Ovary (tissue), 9 donors: ENCODE measurements around the gene POMGNT1. TPM values are rescaled to one million over a fixed set of nuclear protein-coding genes. Genes with fewer than 3 reads are reported as not detected.

ENCODE experiments used
- DNase-seq, 5 donors: peaks; one replicate each; pipeline ENCODE4 v3.0.0-alpha.2; 2019 to 2020
- H3K27ac ChIP-seq, 2 donors: fragments of 200-600 bp; one replicate each; pipeline versions ENCODE4 v1.5.1 to v1.8.0; 2019 to 2022
- H3K27me3 ChIP-seq: fragments of 200-600 bp; one replicate; pipeline ENCODE4 v1.8.0; 2022
- H3K36me3 ChIP-seq: fragments of 200-600 bp; sonication (generic); one replicate; pipeline ENCODE4 v1.5.1; 2019
- H3K4me1 ChIP-seq: one replicate; pipeline ENCODE4 v1.8.1; 2013; ENCODE audit warnings: mild to moderate bottlenecking, moderate library complexity; ENCODE audit not compliant: insufficient read depth
- H3K4me3 ChIP-seq: fragments of 200-600 bp; sonication (generic); one replicate; pipeline ENCODE4 v1.5.1; 2017
- H3K9me3 ChIP-seq, 2 donors: fragments of 200-600 bp in 1 of 2; sonication (generic) in 1 of 2; one replicate each; pipeline versions ENCODE4 v1.5.1 to v1.8.1; 2013 to 2019; ENCODE audit warnings: mild to moderate bottlenecking in 1 of 2, moderate library complexity in 1 of 2
- CTCF ChIP-seq, 3 donors: fragments of 450-650 bp in 2 of 3; fragments of 200-600 bp in 1 of 3; IDR thresholded peaks; one replicate each; pipeline versions ENCODE4 v1.5.1 to v1.8.0; 2016 to 2022; ENCODE audit warnings: antibody characterized with exemption in 3 of 3, mild to moderate bottlenecking in 1 of 3
- EP300 ChIP-seq: sonication (generic); formaldehyde crosslinking; IDR thresholded peaks from one replicate; pipeline ENCODE4 v1.6.1; 2017; ENCODE audit warnings: antibody characterized with exemption
- POLR2A ChIP-seq: fragments of 450-650 bp; IDR thresholded peaks from one replicate; pipeline ENCODE4 v1.6.1; 2017; ENCODE audit warnings: antibody characterized with exemption, mild to moderate bottlenecking, moderate library complexity
- WGBS, 3 donors: extraction: QIAGEN DNeasy Blood & Tissue Kit in 1 of 3; methylation state at CpG; one replicate each; pipeline versions ENCODE4 v1.1.5 to v1.1.7; 2013 to 2017; 5-methylcytosine and 5-hydroxymethylcytosine counted together
- intact Hi-C, 4 donors: fragments of 100-400 bp; cut with DNase I; formaldehyde crosslinking; loops; one replicate each; pipeline versions ENCODE4 v1.11.0 to v1.15.1; 2022 to 2023
- polyA plus RNA-seq, 2 donors: library from polyadenylated mRNA; stranded (reverse); fragments of 200-250 nt in 1 of 2; fragments of 350-450 nt in 1 of 2; fragmentation: Illumina TruSeq in 1 of 2; extraction: RNeasy Lipid Tissue Mini Kit (QIAGEN cat#74804) in 1 of 2; gene quantifications; one replicate each; pipeline ENCODE4 v1.2.3, GENCODE V29; 2013 to 2014
- total RNA-seq, 7 donors: library from RNA; depleted of rRNA in 2 of 7; stranded (reverse); fragments of >200 nt in 2 of 7; fragmentation: NEBNext Ultra II Directional in 3 of 7; extraction: Animal tissue kit (Norgen Biotek cat#: 25700) in 3 of 7; gene quantifications; one replicate each; pipeline versions ENCODE4 v1.1.0 to v1.2.4, GENCODE V29; 2016 to 2023
- donor health status: DM: no; HTN: no; CAD: no; lungs with moderate emphysema.
- donor health status: DM: no; HTN: no; CAD: no.
- donor health status: Bipolar disorder and iron deficiency.
- donor health status: DM: yes; HTN: yes; CAD: no.
- donor health status: DM: no; HTN: no; CAD: no.
- donor health status: DM: yes; HTN: yes; CAD: no.

POMGNT1 gene
- total and polyA plus RNA-seq, 9 donors: 19.1 to 49.2 (median 40.2) TPM

- 67 to 93% (median 70%) methylated on average over 1 of the region's 1 CpG for WGBS, 3 donors
- H3K9me3 ChIP-seq: no peaks in the 10 kb centered on the region
- no peaks in the 10 kb centered on the region for H3K4me1 ChIP-seq
- no peak for DNase-seq
- no peak overlapping the region for H3K27ac ChIP-seq
- TF ChIP-seq CTCF (IDR thresholded peaks at IDR 0.05): no peak
- TF ChIP-seq POLR2A: no peak
- H3K36me3 ChIP-seq: no peaks in the 10 kb centered on the region
- no peaks in the 10 kb centered on the region for H3K27me3 ChIP-seq
- no peak overlapping the region for H3K4me3 ChIP-seq
- intact Hi-C loops: no loop called here
These were observed 29.8 kb downstream of the POMGNT1 start for GRCh38 chr1:46168477-46168876.

GRCh38 chr1:46166521-46167462 lies 31.4 kb downstream of the POMGNT1 start:
- no peak overlapping the region for H3K27ac ChIP-seq
- intact Hi-C loops: no loop called here
- no peaks in the 10 kb centered on the region for H3K36me3 ChIP-seq
- 8 to 13% (median 12%) methylated on average over 43 to 47 of the region's 47 CpGs for WGBS, 3 donors
- no peaks in the 10 kb centered on the region for H3K27me3 ChIP-seq
- no peak for TF ChIP-seq EP300
- TF ChIP-seq POLR2A: no peak
- no peak for TF ChIP-seq CTCF (IDR thresholded peaks at IDR 0.05)
- peak; percentile 31 to 66 (median 51) for DNase-seq
- H3K9me3 ChIP-seq: no peaks in the 10 kb centered on the region
- peak overlapping the region; percentile 12 for H3K4me3 ChIP-seq
- H3K4me1 ChIP-seq: no peaks in the 10 kb centered on the region

GRCh38 chr1:46160212-46160611 lies 38.0 kb downstream of the POMGNT1 start:
- H3K9me3 ChIP-seq: no peaks in the 10 kb centered on the region
- H3K4me1 ChIP-seq: no peaks in the 10 kb centered on the region
- 89 to 92% (median 92%) methylated on average over 1 of the region's 1 CpG for WGBS, 3 donors
- no peaks in the 10 kb centered on the region for H3K27me3 ChIP-seq
- no peaks in the 10 kb centered on the region for H3K36me3 ChIP-seq
- no peak overlapping the region for H3K27ac ChIP-seq
- no peak overlapping the region for H3K4me3 ChIP-seq
- no peak for DNase-seq
- TF ChIP-seq POLR2A: no peak
- no peak for TF ChIP-seq CTCF (IDR thresholded peaks at IDR 0.05)
- TF ChIP-seq EP300: no peak
- intact Hi-C loops: no loop called here

- Histone ChIP-seq H3K36me3 (no peaks in the 10 kb centered on the region), H3K4me3 (no peak overlapping the region), H3K9me3 (no peaks in the 10 kb centered on the region), H3K27me3 (no peaks in the 10 kb centered on the region), H3K4me1 (no peaks in the 10 kb centered on the region), H3K27ac (no peak overlapping the region)
- intact Hi-C loops: no loop called here
- TF ChIP-seq POLR2A (no peak), CTCF (IDR thresholded peaks at IDR 0.05) (no peak)
- 42 to 65% (median 47%) methylated on average over 3 of the region's 3 CpGs for WGBS, 3 donors
- DNase-seq: no peak
These were observed 38.7 kb downstream of the POMGNT1 start for GRCh38 chr1:46159516-46159915.
